NCI-H446 (cell line): ENCODE results near the gene HSD17B10.
"Not testable (repeated sequence)": the region's sequence is repeated elsewhere in the genome, so short reads cannot be mapped to it uniquely, and the experiment has no call there.

ENCODE experiments used
- DNase-seq, 2 experiments: peaks; one replicate each; lab custom pipeline; 2025; lab: John Stamatoyannopoulos, UW

The HSD17B10 gene

GRCh38 chrX:53437206-53437605 is 3.0 kb upstream of the HSD17B10 start:
- no peak for DNase-seq

GRCh38 chrX:53435997-53436396 is 1.8 kb upstream of the HSD17B10 start:
- DNase-seq = peak; percentile 13 to 77

- no peak for DNase-seq
These were observed 3.9 kb downstream of the HSD17B10 start for GRCh38 chrX:53430231-53430630.

GRCh38 chrX:53429755-53430154 is 4.4 kb downstream of the HSD17B10 start:
- DNase-seq = no peak

GRCh38 chrX:53422861-53423306 is 11.3 kb downstream of the HSD17B10 start, which contains the start of gene RIBC1:
Gene RIBC1 (plus strand): TSS chrX:53422873. CDS start chrX:53426277, 3,404 bp downstream.
- DNase-seq = no peak

GRCh38 chrX:53422086-53422860 is 11.9 kb downstream of the HSD17B10 start, which contains the start of gene SMC1A:
Gene SMC1A (minus strand): TSS chrX:53422654. CDS start chrX:53422600, 54 bp downstream.
- DNase-seq = peak; percentile 89 to 97

GRCh38 chrX:53421772-53422085 is 12.4 kb downstream of the HSD17B10 start:
- DNase-seq = no peak

- DNase-seq = no peak
These were observed 13.0 kb downstream of the HSD17B10 start for GRCh38 chrX:53421125-53421524.

- DNase-seq = not testable (repeated sequence)
These were observed 13.8 kb downstream of the HSD17B10 start for GRCh38 chrX:53420351-53420750.

GRCh38 chrX:53412446-53412845 is 21.7 kb downstream of the HSD17B10 start:
- DNase-seq = no peak

- DNase-seq = no peak
These were observed 30.6 kb downstream of the HSD17B10 start for GRCh38 chrX:53403535-53403934.

- DNase-seq = no peak
These were observed 36.0 kb downstream of the HSD17B10 start for GRCh38 chrX:53398216-53398615.

GRCh38 chrX:53395605-53396298 is 38.4 kb downstream of the HSD17B10 start:
- DNase-seq = no peak

GRCh38 chrX:53383376-53384076 is 50.6 kb downstream of the HSD17B10 start:
- peak in 1 of 2 experiments; percentile 21 for DNase-seq
